H1 (cell line): Measurements from ENCODE around the gene ATP8B2. TPM values are rescaled to one million over a fixed set of nuclear protein-coding genes. Genes with fewer than 3 reads are reported as not detected.

ENCODE experiments used
- CTCF ChIA-PET: fragments of 300-600 bp; sonication (Branson Sonifier 250); formaldehyde crosslinking; loops from one replicate; lab custom pipeline; 2021; ENCODE audit not compliant: partially characterized antibody; lab: Charles Lee
- POLR2A ChIA-PET: fragments of 300-600 bp; sonication (Branson Sonifier 250); formaldehyde crosslinking; loops from one replicate; lab custom pipeline; 2021; ENCODE audit warnings: inconsistent platforms; ENCODE audit not compliant: partially characterized antibody; lab: Charles Lee
- DNase-seq, 2 experiments: peaks; one replicate each; pipeline versions ENCODE4 v3.0.0 to v3.0.0-alpha.2; 2010 to 2022; ENCODE audit warnings: low spot score in 2 of 2, low read depth in 1 of 2, mixed read lengths in 1 of 2
- FAIRE-seq: peaks from 2 replicates; lab custom pipeline; 2011; peaks lifted over from hg19 to GRCh38; lab: Jason Lieb, UNC
- H2AFZ ChIP-seq: 2 replicates; pipeline ENCODE4 v1.8.1; 2012; ENCODE audit warnings: low read length, inconsistent platforms
- H2AK5ac ChIP-seq: 2 replicates; pipeline ENCODE4 v1.6.1; 2013; ENCODE audit warnings: low read depth, low read length
- H2BK120ac ChIP-seq: replicated peaks from 2 replicates; pipeline ENCODE3; 2013; ENCODE audit warnings: low read depth, low read length, inconsistent platforms
- H2BK12ac ChIP-seq: 2 replicates; pipeline ENCODE4 v1.6.1; 2013; ENCODE audit warnings: low read depth, low read length
- H2BK15ac ChIP-seq: 2 replicates; pipeline ENCODE4 v1.6.1; 2013; ENCODE audit warnings: low read length
- H2BK20ac ChIP-seq: 2 replicates; pipeline ENCODE4 v1.6.1; 2013; ENCODE audit warnings: low read length
- H2BK5ac ChIP-seq: 2 replicates; pipeline ENCODE4 v1.6.1; 2013; ENCODE audit warnings: low read depth, low read length
- H3K14ac ChIP-seq: 2 replicates; pipeline ENCODE4 v1.6.1; 2013; ENCODE audit warnings: inconsistent platforms; ENCODE audit not compliant: insufficient read length
- H3K18ac ChIP-seq: 2 replicates; pipeline ENCODE4 v1.6.1; 2013; ENCODE audit warnings: low read length; ENCODE audit errors: extremely low read depth
- H3K23ac ChIP-seq: 2 replicates; pipeline ENCODE4 v1.6.1; 2013; ENCODE audit warnings: inconsistent platforms; ENCODE audit not compliant: insufficient read length
- H3K23me2 ChIP-seq: 2 replicates; pipeline ENCODE4 v1.6.1; 2013; ENCODE audit warnings: low read depth, low read length
- H3K27ac ChIP-seq: 2 replicates; pipeline ENCODE4 v1.6.1; 2011; ENCODE audit warnings: low read depth, low read length, inconsistent platforms
- H3K27me3 ChIP-seq, 4 experiments: replicated peaks in 1 of 4; 1 replicate in 1 of 4; 2 replicates in 3 of 4; pipeline versions ENCODE4 v1.6.1 to v1.8.1; 2011 to 2013; ENCODE audit warnings: low read length in 3 of 4, mild to moderate bottlenecking in 3 of 4, inconsistent platforms in 2 of 4, mixed read lengths in 2 of 4, moderate library complexity in 1 of 4; ENCODE audit not compliant: control insufficient read depth in 3 of 4, insufficient read depth in 3 of 4; ENCODE audit errors: extremely low read depth in 1 of 4
- H3K36me3 ChIP-seq, 4 experiments: 2 replicates each; pipeline versions ENCODE4 v1.6.1 to v1.8.1; 2011 to 2013; ENCODE audit warnings: mild to moderate bottlenecking in 4 of 4, low read length in 3 of 4, moderate library complexity in 2 of 4, control low read depth in 1 of 4, inconsistent platforms in 1 of 4; ENCODE audit not compliant: insufficient read depth in 4 of 4, control insufficient read depth in 2 of 4
- H3K4ac ChIP-seq: replicated peaks from 2 replicates; pipeline ENCODE3; 2013; ENCODE audit warnings: low read length, low read depth, mixed read lengths, inconsistent platforms; ENCODE audit not compliant: insufficient read length
- H3K4me1 ChIP-seq, 4 experiments: replicated peaks in 1 of 4; 1 replicate in 1 of 4; 2 replicates in 3 of 4; pipeline versions ENCODE4 v1.6.1 to v1.8.1; 2011 to 2013; ENCODE audit warnings: low read length in 3 of 4, inconsistent platforms in 2 of 4, mixed read lengths in 1 of 4; ENCODE audit not compliant: insufficient read depth in 4 of 4, control insufficient read depth in 3 of 4
- H3K4me2 ChIP-seq, 2 experiments: 2 replicates each; pipeline versions ENCODE4 v1.6.1 to v1.8.1; 2011 to 2013; ENCODE audit warnings: low read depth in 2 of 2, low read length in 2 of 2, control low read depth in 1 of 2, inconsistent platforms in 1 of 2, mild to moderate bottlenecking in 1 of 2; ENCODE audit not compliant: insufficient read depth in 1 of 2
- H3K4me3 ChIP-seq, 4 experiments: fragments of 200-600, 300-600 bp in 1 of 4; sonication (generic), shearing (Covaris generic), sonication (Bioruptor Twin) in 1 of 4; 2 replicates each; pipeline versions ENCODE4 v1.5.1 to v1.8.1; 2011 to 2016; ENCODE audit warnings: low read length in 4 of 4, low read depth in 3 of 4, control low read depth in 2 of 4, inconsistent platforms in 2 of 4, mild to moderate bottlenecking in 2 of 4, mixed read lengths in 1 of 4, moderate library complexity in 1 of 4; ENCODE audit not compliant: insufficient read depth in 2 of 4; ENCODE audit errors: extremely low read depth in 1 of 4
- H3K56ac ChIP-seq: replicated peaks from 2 replicates; pipeline ENCODE3; 2013; ENCODE audit warnings: low read depth, mild to moderate bottlenecking, mixed read lengths, low read length, inconsistent platforms; ENCODE audit not compliant: insufficient read length
- H3K79me1 ChIP-seq: 2 replicates; pipeline ENCODE4 v1.6.1; 2013; ENCODE audit warnings: low read depth, low read length, control low read depth
- H3K79me2 ChIP-seq, 2 experiments: 2 replicates each; pipeline versions ENCODE4 v1.6.1 to v1.8.1; 2012 to 2013; ENCODE audit warnings: low read length in 2 of 2, mild to moderate bottlenecking in 2 of 2, inconsistent platforms in 1 of 2; ENCODE audit not compliant: insufficient read depth in 2 of 2, control insufficient read depth in 1 of 2
- H3K9ac ChIP-seq, 4 experiments: replicated peaks in 1 of 4; 1 replicate in 1 of 4; 2 replicates in 3 of 4; pipeline versions ENCODE4 v1.6.1 to v1.8.1; 2011 to 2013; ENCODE audit warnings: low read depth in 3 of 4, low read length in 3 of 4, control low read depth in 2 of 4, mild to moderate bottlenecking in 2 of 4, moderate library complexity in 2 of 4, inconsistent platforms in 1 of 4; ENCODE audit errors: extremely low read depth in 1 of 4
- H3K9me3 ChIP-seq, 2 experiments: 2 replicates each; pipeline versions ENCODE4 v1.6.1 to v1.8.1; 2012 to 2013; ENCODE audit warnings: mild to moderate bottlenecking in 2 of 2, moderate library complexity in 2 of 2, control low read depth in 1 of 2, inconsistent platforms in 1 of 2, low read depth in 1 of 2, low read length in 1 of 2, mixed read lengths in 1 of 2; ENCODE audit not compliant: insufficient read depth in 2 of 2
- H4K20me1 ChIP-seq, 2 experiments: replicated peaks in 1 of 2; 2 replicates each; pipeline versions ENCODE3 to v1.8.1; 2011 to 2013; ENCODE audit warnings: inconsistent platforms in 2 of 2, low read length in 2 of 2, mild to moderate bottlenecking in 1 of 2; ENCODE audit not compliant: insufficient read depth in 2 of 2, control insufficient read depth in 1 of 2
- H4K5ac ChIP-seq: 2 replicates; pipeline ENCODE4 v1.6.1; 2013; ENCODE audit warnings: low read length, low read depth, mixed read lengths, inconsistent platforms; ENCODE audit not compliant: insufficient read length
- H4K8ac ChIP-seq: 2 replicates; pipeline ENCODE4 v1.8.0; 2013; ENCODE audit warnings: mild to moderate bottlenecking, moderate library complexity, low read length, inconsistent platforms; ENCODE audit not compliant: insufficient read depth; ENCODE audit errors: extremely low read depth
- H4K91ac ChIP-seq: replicated peaks from 2 replicates; pipeline ENCODE3; 2013; ENCODE audit warnings: low read length, mixed read lengths, inconsistent platforms; ENCODE audit not compliant: insufficient read length
- ASH2L ChIP-seq: fragments of 200-600, 300-600 bp; sonication (generic); IDR thresholded peaks from one replicate; pipeline ENCODE4 v1.7.1; 2017; ENCODE audit warnings: low read length
- BRCA1 ChIP-seq: IDR thresholded peaks from 2 replicates; pipeline ENCODE4 v1.6.1; 2012; ENCODE audit warnings: low read depth, low read length, improper control_type of control experiment
- CTBP2 ChIP-seq: IDR thresholded peaks from 2 replicates; pipeline ENCODE4 v1.7.0; 2011; ENCODE audit warnings: borderline replicate concordance, mild to moderate bottlenecking, moderate library complexity, mixed read lengths, low read length; ENCODE audit not compliant: insufficient read depth, insufficient read length
- EP300 ChIP-seq, 2 experiments: IDR thresholded peaks; 1 replicate in 1 of 2; 2 replicates in 1 of 2; pipeline ENCODE4 v1.6.1; 2011 to 2012; ENCODE audit warnings: low read depth in 2 of 2, low read length in 2 of 2, mild to moderate bottlenecking in 2 of 2, borderline replicate concordance in 1 of 2, inconsistent platforms in 1 of 2, moderate library complexity in 1 of 2
- JUN ChIP-seq: IDR thresholded peaks from 2 replicates; pipeline ENCODE4 v1.6.1; 2011; ENCODE audit warnings: low read depth, mild to moderate bottlenecking, improper control_type of control experiment, low read length
- MAX ChIP-seq: IDR thresholded peaks from 2 replicates; pipeline ENCODE4 v1.6.1; 2012; ENCODE audit warnings: inconsistent platforms
- NRF1 ChIP-seq: IDR thresholded peaks from 2 replicates; pipeline ENCODE4 v1.6.1; 2011; ENCODE audit warnings: mild to moderate bottlenecking, low read depth, low read length, improper control_type of control experiment
- POLR2A ChIP-seq, 2 experiments: IDR thresholded peaks; 1 replicate in 1 of 2; 2 replicates in 1 of 2; pipeline ENCODE4 v1.6.1; 2011; ENCODE audit warnings: low read depth in 2 of 2, low read length in 2 of 2, mild to moderate bottlenecking in 2 of 2; ENCODE audit errors: control extremely low read depth in 1 of 2
- RBBP5 ChIP-seq: IDR thresholded peaks from 2 replicates; pipeline ENCODE4 v1.7.1; 2012; ENCODE audit warnings: low read depth, mild to moderate bottlenecking, inconsistent platforms, low read length, moderate library complexity, borderline replicate concordance
- YY1 ChIP-seq: IDR thresholded peaks from 2 replicates; pipeline ENCODE4 v1.6.1; 2011; ENCODE audit warnings: low read depth, mild to moderate bottlenecking, low read length
- WGBS, 2 experiments: shearing (Covaris generic) in 1 of 2; methylation state at CpG; one replicate each; pipeline versions ENCODE4 v1.1.6 to v1.1.7; 2013 to 2015; ENCODE audit warnings: low lambda C conversion rate in 2 of 2, mixed read lengths in 2 of 2, inconsistent platforms in 1 of 2, low coverage in 1 of 2, missing lambda C conversion rate in 1 of 2; ENCODE audit not compliant: insufficient replicate concordance in 2 of 2, insufficient coverage in 1 of 2, insufficient read length in 1 of 2; ENCODE audit errors: extremely low coverage in 1 of 2, missing lambda C conversion rate in 1 of 2; 5-methylcytosine and 5-hydroxymethylcytosine counted together
- polyA plus RNA-seq, 7 experiments: library from polyadenylated mRNA; depleted of rRNA in 3 of 7; stranded (reverse) in 5 of 7; unstranded in 2 of 7; fragments of >200 nt in 5 of 7; fragments of 200-250 nt in 2 of 7; gene quantifications; 1 replicate in 5 of 7; 2 replicates in 1 of 7; 4 replicates in 1 of 7; pipeline versions ENCODE4 v1.2.1 to v1.2.3, GENCODE V29; 2011 to 2013; ENCODE audit warnings: missing spikeins in 2 of 7, mixed read lengths in 2 of 7
- total RNA-seq: library from RNA; stranded (reverse); fragmentation: NEBNext Ultra II Directional; extraction: Animal tissue kit (Norgen Biotek cat#: 25700); gene quantifications from 2 replicates; pipeline ENCODE4 v1.2.1, GENCODE V29; 2021

The ATP8B2 gene
- total and polyA plus RNA-seq, 2 of the 8 experiments (the other 6 are each of a cell fraction or from before 2014, with no cell fraction given) = 61.4 to 70.1 TPM

- DNase-seq (no peak), FAIRE-seq (no peak)
- H3K27me3 ChIP-seq = no peaks in the 10 kb centered on the region
- peak overlapping the region; percentile 87; the same call in 1 of the 2 replicates for H2AK5ac ChIP-seq
- H2BK12ac ChIP-seq = peak overlapping the region; percentile 27; the same call in 1 of the 2 replicates
- WGBS, 2 experiments = 56% methylated on average over 5 of the region's 5 CpGs; no CpG with 5 or more reads in 1 of the 2 experiments
- peak overlapping the region; percentile 58; the same call in 1 of the 2 replicates for H4K8ac ChIP-seq
- peaks cover 5 to 11% of the 10 kb centered on the region in 2 experiments for H4K20me1 ChIP-seq
- H3K4me2 ChIP-seq = peak overlapping the region; percentile 86 to 88
- H3K27ac ChIP-seq = no peak overlapping the region
- H3K9ac ChIP-seq = peak overlapping the region in 2 of 4 experiments; percentile 20 to 32; a peak in 2 of 7 replicates
- CTCF ChIA-PET = interaction anchor here (0.9 to 21.7 kb wide), 13 partner anchors 13 to 219 kb away, joined by 3 to 507 read pairs (median 4); partner anchors contain the start of gene HAX1
- H3K79me2 ChIP-seq = peaks cover 0 to 18% of the 10 kb centered on the region in 2 experiments; a peak in 2 of 4 replicates
- no peak overlapping the region for H3K56ac ChIP-seq
- no peak overlapping the region for H2AFZ ChIP-seq
- no peak overlapping the region for H4K91ac ChIP-seq
- H2BK15ac ChIP-seq = no peak overlapping the region
- POLR2A ChIA-PET = interaction anchor here (0.8 to 1.8 kb wide), 6 partner anchors 21 to 147 kb away, joined by 3 to 7 read pairs (median 3); no protein-coding TSS in a partner anchor
- no peaks in the 10 kb centered on the region for H3K9me3 ChIP-seq
- no peak overlapping the region for H3K14ac ChIP-seq
- H3K4ac ChIP-seq = no peak overlapping the region
- no peak overlapping the region for H2BK20ac ChIP-seq
- peaks cover 22% of the 10 kb centered on the region for H3K23me2 ChIP-seq
- no peak overlapping the region for H2BK120ac ChIP-seq
- H4K5ac ChIP-seq = no peak overlapping the region
- peak overlapping the region; percentile 66; the same call in 1 of the 2 replicates for H2BK5ac ChIP-seq
- H3K18ac ChIP-seq = peak overlapping the region; percentile 60
- H3K79me1 ChIP-seq = peaks cover 10% of the 10 kb centered on the region; the same call in 1 of the 2 replicates
- H3K23ac ChIP-seq = no peak overlapping the region
- peaks cover 23 to 25% (median 24%) of the 10 kb centered on the region in 4 experiments for H3K4me1 ChIP-seq
- peaks cover 6 to 21% (median 14%) of the 10 kb centered on the region in 4 experiments; a peak in 7 of 8 replicates for H3K36me3 ChIP-seq
- no peak for TF ChIP-seq BRCA1
- no peak for TF ChIP-seq EP300 (IDR thresholded peaks at IDR 0.05; ENCODE audit: borderline replicate concordance in 1 of 2, low read depth in 2 of 2, low read length in 2 of 2)
- TF ChIP-seq CTBP2 = no peak
- no peak for TF ChIP-seq NRF1
- no peak for TF ChIP-seq ASH2L
- no peak for TF ChIP-seq JUN
- TF ChIP-seq RBBP5 = 0 out of 2 replicates have a peak, but pooled peaks have one; percentile 18
- TF ChIP-seq MAX = no peak
- TF ChIP-seq YY1 = no peak
- TF ChIP-seq POLR2A (IDR thresholded peaks at IDR 0.05; ENCODE audit: control extremely low read depth in 1 of 2, low read depth in 2 of 2, low read length in 2 of 2) = 0 out of 3 replicates have a peak, but pooled peaks of 1 of the 2 experiments have one; percentile 8
- H3K4me3 ChIP-seq = peak overlapping the region; percentile 27 to 63 (median 52)
These were observed 2.4 kb downstream of the ATP8B2 start for GRCh38 chr1:154327466-154328317.
